Upper lobe of left lung (tissue), 6 donors: ENCODE data around the gene CBX5. TPM values are rescaled to one million over a fixed set of nuclear protein-coding genes. Genes with fewer than 3 reads are reported as not detected.

ENCODE experiments used
- ATAC-seq, 2 donors: fragments of 200-7000 bp; cut with Tn5 transposase; one replicate each; pipeline ENCODE4 v1.9.1; 2022; ENCODE audit warnings: mild to moderate bottlenecking in 2 of 2, moderate library complexity in 2 of 2; ENCODE audit not compliant: low FRiP score in 2 of 2
- DNase-seq, 2 donors: peaks; one replicate each; pipeline ENCODE4 v3.0.0-alpha.2; 2019 to 2020
- H3K27ac ChIP-seq, 4 donors: fragments of 200-600 bp; sonication (generic); one replicate each; pipeline ENCODE4 v1.5.1; 2016 to 2019
- H3K27me3 ChIP-seq, 4 donors: fragments of 200-600 bp; sonication (generic); one replicate each; pipeline ENCODE4 v1.5.1; 2017 to 2019
- H3K36me3 ChIP-seq, 4 donors: fragments of 200-600 bp; sonication (generic); one replicate each; pipeline ENCODE4 v1.5.1; 2016 to 2019
- H3K4me1 ChIP-seq, 4 donors: fragments of 200-600 bp; sonication (generic); one replicate each; pipeline ENCODE4 v1.5.1; 2018 to 2019
- H3K4me3 ChIP-seq, 4 donors: fragments of 200-600 bp; sonication (generic); one replicate each; pipeline ENCODE4 v1.5.1; 2017 to 2019; ENCODE audit warnings: mild to moderate bottlenecking in 2 of 4, moderate library complexity in 1 of 4
- H3K9me3 ChIP-seq, 4 donors: fragments of 200-600 bp; sonication (generic); one replicate each; pipeline ENCODE4 v1.5.1; 2018 to 2019
- EP300 ChIP-seq, 4 donors: sonication (generic); formaldehyde crosslinking; IDR thresholded peaks; one replicate each; pipeline ENCODE4 v1.5.1; 2017; ENCODE audit warnings: antibody characterized with exemption in 4 of 4, control low read depth in 2 of 4
- POLR2A ChIP-seq, 4 donors: fragments of 450-650 bp; IDR thresholded peaks; one replicate each; pipeline ENCODE4 v1.5.1; 2016 to 2017; ENCODE audit warnings: antibody characterized with exemption in 4 of 4, mild to moderate bottlenecking in 2 of 4
- POLR2AphosphoS5 ChIP-seq, 2 donors: sonication (generic); formaldehyde crosslinking; IDR thresholded peaks; one replicate each; pipeline ENCODE4 v1.5.1; 2017; ENCODE audit warnings: antibody characterized with exemption in 2 of 2
- WGBS, 2 donors: methylation state at CpG; one replicate each; pipeline ENCODE4 v1.1.5; 2017 to 2018; 5-methylcytosine and 5-hydroxymethylcytosine counted together
- total RNA-seq, 6 donors: library from RNA; depleted of rRNA in 4 of 6; stranded (reverse); fragments of >200 nt in 4 of 6; gene quantifications; one replicate each; pipeline versions ENCODE4 v1.1.0 to v1.2.1, GENCODE V29; 2016 to 2021
- TF ChIP-seq, protein P1 (sequence below), 6 experiments: fragments of 450-650 bp in 4 of 6; fragments of 200-600 bp in 2 of 6; sonication (generic) in 2 of 6; IDR thresholded peaks; one replicate each; pipeline ENCODE4 v1.5.1; 2016 to 2019; ENCODE audit warnings: antibody characterized with exemption in 6 of 6
- donor health status: DM: no; HTN: no; CAD: no; lungs with moderate emphysema.
- donor health status: DM: no; HTN: yes; CAD: no; lungs with severe emphysema.

Gene CBX5
- total RNA-seq, 6 donors from 2014 or later: 15.5 to 48.2 (median 36.1) TPM

DNA sequence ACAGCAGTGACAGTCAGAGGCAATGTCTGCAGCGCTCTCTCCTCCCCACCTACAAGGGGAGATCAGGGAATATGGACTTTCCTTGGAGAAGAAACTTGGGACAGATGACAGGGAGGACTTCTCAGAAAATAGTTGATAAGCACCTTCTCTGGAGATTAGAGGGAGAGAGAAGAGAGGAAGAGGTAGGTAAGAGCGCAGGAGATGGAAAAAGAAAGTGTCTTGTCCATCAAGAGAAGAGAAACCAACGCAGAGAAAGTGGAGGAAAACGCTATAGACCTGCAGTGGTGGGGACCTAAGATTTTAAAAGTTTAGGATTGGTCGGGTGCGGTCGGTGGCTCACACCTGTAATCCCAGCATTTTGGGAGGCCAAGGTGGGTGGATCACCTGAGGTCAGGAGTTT, 75.6 kb downstream of the CBX5 start:
- no peak for DNase-seq
- no peak overlapping the region for H3K4me3 ChIP-seq
- TF ChIP-seq EP300 (IDR thresholded peaks at IDR 0.05): no peak
- TF ChIP-seq POLR2AphosphoS5 (IDR thresholded peaks at IDR 0.05): no peak
- TF ChIP-seq POLR2A (IDR thresholded peaks at IDR 0.05): no peak
- TF ChIP-seq, protein P1, sequence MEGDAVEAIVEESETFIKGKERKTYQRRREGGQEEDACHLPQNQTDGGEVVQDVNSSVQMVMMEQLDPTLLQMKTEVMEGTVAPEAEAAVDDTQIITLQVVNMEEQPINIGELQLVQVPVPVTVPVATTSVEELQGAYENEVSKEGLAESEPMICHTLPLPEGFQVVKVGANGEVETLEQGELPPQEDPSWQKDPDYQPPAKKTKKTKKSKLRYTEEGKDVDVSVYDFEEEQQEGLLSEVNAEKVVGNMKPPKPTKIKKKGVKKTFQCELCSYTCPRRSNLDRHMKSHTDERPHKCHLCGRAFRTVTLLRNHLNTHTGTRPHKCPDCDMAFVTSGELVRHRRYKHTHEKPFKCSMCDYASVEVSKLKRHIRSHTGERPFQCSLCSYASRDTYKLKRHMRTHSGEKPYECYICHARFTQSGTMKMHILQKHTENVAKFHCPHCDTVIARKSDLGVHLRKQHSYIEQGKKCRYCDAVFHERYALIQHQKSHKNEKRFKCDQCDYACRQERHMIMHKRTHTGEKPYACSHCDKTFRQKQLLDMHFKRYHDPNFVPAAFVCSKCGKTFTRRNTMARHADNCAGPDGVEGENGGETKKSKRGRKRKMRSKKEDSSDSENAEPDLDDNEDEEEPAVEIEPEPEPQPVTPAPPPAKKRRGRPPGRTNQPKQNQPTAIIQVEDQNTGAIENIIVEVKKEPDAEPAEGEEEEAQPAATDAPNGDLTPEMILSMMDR (IDR thresholded peaks at IDR 0.05): no peak
- no peak for ATAC-seq
- no peaks in the 10 kb centered on the region for H3K27me3 ChIP-seq
- H3K9me3 ChIP-seq: no peaks in the 10 kb centered on the region
- no peaks in the 10 kb centered on the region for H3K4me1 ChIP-seq
- H3K36me3 ChIP-seq: no peaks in the 10 kb centered on the region
- WGBS, 2 donors: 82 to 88% methylated on average over 7 of the region's 7 CpGs
- H3K27ac ChIP-seq: no peak overlapping the region

DNA sequence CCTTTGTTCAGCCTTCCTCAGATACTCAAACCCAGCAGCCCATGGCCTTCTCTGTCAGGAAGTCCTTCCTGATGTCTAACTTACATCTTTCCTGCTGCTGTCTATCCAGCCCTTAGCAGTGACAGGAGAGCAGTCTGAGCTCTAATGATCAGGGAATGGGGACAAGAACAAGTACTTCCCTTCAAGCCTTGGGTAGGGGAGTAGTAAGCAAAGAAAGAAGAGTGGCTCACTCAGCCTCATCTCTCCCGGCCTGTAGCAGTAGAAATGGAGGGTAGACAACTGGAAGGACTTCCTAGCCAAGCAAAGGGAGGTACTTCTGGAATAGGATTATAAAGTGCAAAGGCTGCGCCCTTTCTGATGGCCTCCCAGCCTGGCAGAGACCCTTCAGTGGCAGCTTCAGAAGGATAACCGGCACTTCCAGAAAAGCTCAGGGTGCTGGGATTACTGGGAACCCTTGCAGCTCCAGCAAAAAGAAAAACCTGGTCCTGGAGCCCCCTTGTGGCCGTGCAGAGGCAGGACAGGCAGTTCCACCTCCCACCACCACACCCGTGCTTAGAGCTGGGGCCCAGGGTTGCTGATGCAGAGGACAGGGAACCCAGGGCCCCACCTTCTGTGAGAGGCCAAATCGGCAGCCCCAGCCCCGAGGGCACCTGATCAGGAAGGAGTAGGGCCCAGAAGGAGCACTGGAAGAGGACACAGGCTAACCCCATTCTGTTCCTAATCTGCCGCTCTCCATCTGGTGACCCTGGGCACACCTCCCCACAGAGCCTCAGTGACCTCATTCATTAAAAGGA, 78.7 kb downstream of the CBX5 start:
- Histone ChIP-seq H3K27me3 (peaks cover 0 to 4% (median 1%) of the 10 kb centered on the region in 4 donors), H3K36me3 (no peaks in the 10 kb centered on the region), H3K4me1 (no peaks in the 10 kb centered on the region), H3K4me3 (no peak overlapping the region), H3K27ac (no peak overlapping the region), H3K9me3 (no peaks in the 10 kb centered on the region)
- ATAC-seq: peak; percentile 80 to 93
- DNase-seq: peak in 1 of 2 donors; percentile 74
- TF ChIP-seq, protein P1 (IDR thresholded peaks at IDR 0.05): peak; percentile 93 to 99 (median 96)
- TF ChIP-seq EP300 (IDR thresholded peaks at IDR 0.05): no peak
- 24 to 55% methylated on average over 1 to 8 of the region's 8 CpGs for WGBS, 2 donors

DNA sequence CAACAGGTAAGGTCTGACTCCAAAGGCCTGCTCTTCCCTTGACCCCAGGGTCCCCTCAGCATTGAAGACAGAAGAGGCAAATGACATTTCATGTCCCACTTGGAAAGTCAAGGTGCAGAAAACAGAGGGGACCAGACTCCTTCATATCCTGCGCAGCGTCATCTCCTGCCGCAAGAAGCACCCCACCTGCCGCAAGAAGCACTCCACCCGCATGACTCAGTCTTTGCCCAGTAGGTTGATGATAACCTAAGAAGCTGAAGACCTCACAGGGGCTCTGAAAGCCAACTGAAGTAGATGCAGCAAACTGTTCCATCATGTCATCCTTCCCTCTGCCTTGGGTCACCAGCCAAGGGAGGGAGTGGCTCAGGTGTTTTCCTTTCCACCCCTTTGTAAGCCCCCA, 79.5 kb downstream of the CBX5 start:
- 89% methylated on average over 5 of the region's 5 CpGs for WGBS, 2 donors
- H3K4me3 ChIP-seq: no peak overlapping the region
- H3K27ac ChIP-seq: no peak overlapping the region
- no peak for TF ChIP-seq POLR2A (IDR thresholded peaks at IDR 0.05)
- TF ChIP-seq, protein P1 (IDR thresholded peaks at IDR 0.05): no peak
- TF ChIP-seq EP300 (IDR thresholded peaks at IDR 0.05): no peak
- no peak for TF ChIP-seq POLR2AphosphoS5 (IDR thresholded peaks at IDR 0.05)
- H3K27me3 ChIP-seq: peaks cover 0 to 8% (median 4%) of the 10 kb centered on the region in 4 donors
- H3K4me1 ChIP-seq: no peaks in the 10 kb centered on the region
- no peak for ATAC-seq
- H3K36me3 ChIP-seq: no peaks in the 10 kb centered on the region
- no peak for DNase-seq
- H3K9me3 ChIP-seq: no peaks in the 10 kb centered on the region

DNA sequence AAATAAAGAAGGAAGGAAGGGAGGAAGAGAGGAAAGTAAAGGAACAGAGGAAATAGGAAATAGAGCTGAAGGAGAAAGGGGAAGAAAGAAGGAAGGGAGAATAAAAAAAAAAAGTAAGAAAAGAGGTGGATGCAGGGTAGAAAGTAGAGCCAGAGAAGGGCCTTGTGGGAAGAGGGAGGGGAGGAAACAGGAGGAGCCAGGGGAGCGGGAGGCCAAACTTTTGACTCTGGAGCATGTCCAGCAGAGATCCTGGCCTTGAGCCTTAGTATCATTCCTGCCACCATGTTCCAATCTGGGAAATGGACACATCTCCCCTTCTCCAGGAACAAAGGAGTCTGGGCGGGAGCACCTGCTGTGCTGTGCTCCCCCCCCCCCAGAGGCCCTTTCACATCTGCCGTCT, 80.0 kb downstream of the CBX5 start:
- ATAC-seq (no peak), DNase-seq (no peak)
- peaks cover 0 to 8% (median 4%) of the 10 kb centered on the region in 4 donors for H3K27me3 ChIP-seq
- TF ChIP-seq POLR2A (IDR thresholded peaks at IDR 0.05): no peak
- no peak for TF ChIP-seq EP300 (IDR thresholded peaks at IDR 0.05)
- no peak for TF ChIP-seq POLR2AphosphoS5 (IDR thresholded peaks at IDR 0.05)
- TF ChIP-seq, protein P1 (IDR thresholded peaks at IDR 0.05): no peak
- H3K4me1 ChIP-seq: no peaks in the 10 kb centered on the region
- H3K27ac ChIP-seq: no peak overlapping the region
- H3K4me3 ChIP-seq: no peak overlapping the region
- H3K9me3 ChIP-seq: no peaks in the 10 kb centered on the region
- 53 to 54% methylated on average over 3 of the region's 3 CpGs for WGBS, 2 donors
- H3K36me3 ChIP-seq: no peaks in the 10 kb centered on the region

DNA sequence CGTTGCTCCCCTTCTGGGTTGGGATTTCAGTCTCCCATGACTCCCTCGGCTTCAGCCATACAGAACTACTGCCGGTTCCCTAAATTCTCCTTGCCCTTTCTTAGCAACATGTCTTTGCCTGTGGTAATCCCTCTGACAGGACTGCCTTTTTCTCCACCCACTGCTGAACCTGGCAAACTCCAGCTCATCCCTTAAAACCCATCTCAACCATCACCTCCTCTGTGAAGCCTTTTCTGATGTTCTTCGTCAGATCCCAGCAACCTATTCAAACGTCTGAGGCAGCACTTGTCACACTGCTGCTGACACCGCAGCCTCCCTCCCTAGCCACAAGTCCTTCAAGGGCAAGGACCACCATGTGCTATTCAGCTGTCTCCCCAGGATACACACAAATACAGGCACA, 80.9 kb downstream of the CBX5 start:
- DNase-seq: no peak
- no peak overlapping the region for H3K4me3 ChIP-seq
- H3K27me3 ChIP-seq: peaks cover 0 to 8% (median 4%) of the 10 kb centered on the region in 4 donors
- 71 to 78% methylated on average over 6 of the region's 6 CpGs for WGBS, 2 donors
- no peaks in the 10 kb centered on the region for H3K36me3 ChIP-seq
- H3K4me1 ChIP-seq: no peaks in the 10 kb centered on the region
- H3K27ac ChIP-seq: no peak overlapping the region
- no peak for ATAC-seq
- no peaks in the 10 kb centered on the region for H3K9me3 ChIP-seq
- TF ChIP-seq POLR2A (IDR thresholded peaks at IDR 0.05) (no peak), EP300 (IDR thresholded peaks at IDR 0.05) (no peak), POLR2AphosphoS5 (IDR thresholded peaks at IDR 0.05) (no peak)
- TF ChIP-seq, protein P1 (IDR thresholded peaks at IDR 0.05): no peak
